Measurements from ENCODE around the gene DGKQ. TPM values are rescaled to one million over a fixed set of nuclear protein-coding genes. Genes with fewer than 3 reads are reported as not detected.
"Not testable (repeated sequence)": the region's sequence is repeated elsewhere in the genome, so short reads cannot be mapped to it uniquely, and the experiment has no call there.

DGKQ gene
- total RNA-seq, 4 donors from 2014 or later, result 4.8 to 10.2 (median 8.1) TPM

DNA sequence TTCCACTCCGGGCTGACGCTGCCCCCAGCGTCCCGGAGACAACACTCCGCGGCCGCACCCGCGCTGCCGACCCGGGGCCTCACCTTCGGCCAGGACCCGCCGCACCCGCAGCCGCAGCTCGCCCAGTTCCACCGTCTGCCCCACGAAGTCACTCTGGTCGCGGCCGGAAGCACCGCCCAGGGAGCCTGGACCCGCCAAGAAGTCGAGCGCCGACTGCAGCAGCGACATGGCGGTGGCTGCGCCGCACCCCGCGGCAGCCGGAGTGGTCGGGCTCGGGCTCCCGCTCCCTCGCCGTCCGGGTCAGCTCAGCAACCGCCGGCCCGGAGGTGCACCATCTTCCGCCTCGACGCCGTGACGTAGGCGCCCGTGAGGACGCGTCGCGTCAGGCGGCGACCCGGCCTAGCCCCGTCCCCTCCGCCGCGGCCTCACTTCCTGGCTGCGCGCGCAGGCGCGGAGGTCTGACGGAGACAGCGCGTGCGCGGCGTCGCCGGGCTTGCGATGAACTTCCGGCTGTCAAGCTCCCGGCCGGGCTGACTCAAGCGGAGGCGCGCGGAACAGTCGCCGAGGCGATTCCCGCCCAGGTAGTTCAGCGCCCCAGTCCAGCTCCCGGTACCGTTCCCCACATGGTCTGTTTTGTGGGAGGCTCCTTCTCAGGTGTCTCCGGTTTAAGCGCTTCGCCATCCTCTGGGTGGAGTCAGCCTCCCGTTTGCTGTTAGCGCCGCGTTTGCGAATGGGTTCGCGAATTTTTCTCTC is 41.2 kb downstream of the DGKQ start, which contains the start of the genes GAK and TMEM175:
Gene GAK (minus strand): TSS at position 357 of the 753 bp plus-strand sequence. CDS start 129 bp downstream, at position 228.
Gene TMEM175 (plus strand): TSS at position 501 of the 753 bp plus-strand sequence. CDS start 15,280 bp downstream, outside the sequence.
- DNase-seq (ENCODE audit: low spot score), result peak; percentile 84
- TF ChIP-seq, protein P1, sequence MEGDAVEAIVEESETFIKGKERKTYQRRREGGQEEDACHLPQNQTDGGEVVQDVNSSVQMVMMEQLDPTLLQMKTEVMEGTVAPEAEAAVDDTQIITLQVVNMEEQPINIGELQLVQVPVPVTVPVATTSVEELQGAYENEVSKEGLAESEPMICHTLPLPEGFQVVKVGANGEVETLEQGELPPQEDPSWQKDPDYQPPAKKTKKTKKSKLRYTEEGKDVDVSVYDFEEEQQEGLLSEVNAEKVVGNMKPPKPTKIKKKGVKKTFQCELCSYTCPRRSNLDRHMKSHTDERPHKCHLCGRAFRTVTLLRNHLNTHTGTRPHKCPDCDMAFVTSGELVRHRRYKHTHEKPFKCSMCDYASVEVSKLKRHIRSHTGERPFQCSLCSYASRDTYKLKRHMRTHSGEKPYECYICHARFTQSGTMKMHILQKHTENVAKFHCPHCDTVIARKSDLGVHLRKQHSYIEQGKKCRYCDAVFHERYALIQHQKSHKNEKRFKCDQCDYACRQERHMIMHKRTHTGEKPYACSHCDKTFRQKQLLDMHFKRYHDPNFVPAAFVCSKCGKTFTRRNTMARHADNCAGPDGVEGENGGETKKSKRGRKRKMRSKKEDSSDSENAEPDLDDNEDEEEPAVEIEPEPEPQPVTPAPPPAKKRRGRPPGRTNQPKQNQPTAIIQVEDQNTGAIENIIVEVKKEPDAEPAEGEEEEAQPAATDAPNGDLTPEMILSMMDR (IDR thresholded peaks at IDR 0.05), result no peak
- ATAC-seq (ENCODE audit: low FRiP score), result peak; percentile 96

DNA sequence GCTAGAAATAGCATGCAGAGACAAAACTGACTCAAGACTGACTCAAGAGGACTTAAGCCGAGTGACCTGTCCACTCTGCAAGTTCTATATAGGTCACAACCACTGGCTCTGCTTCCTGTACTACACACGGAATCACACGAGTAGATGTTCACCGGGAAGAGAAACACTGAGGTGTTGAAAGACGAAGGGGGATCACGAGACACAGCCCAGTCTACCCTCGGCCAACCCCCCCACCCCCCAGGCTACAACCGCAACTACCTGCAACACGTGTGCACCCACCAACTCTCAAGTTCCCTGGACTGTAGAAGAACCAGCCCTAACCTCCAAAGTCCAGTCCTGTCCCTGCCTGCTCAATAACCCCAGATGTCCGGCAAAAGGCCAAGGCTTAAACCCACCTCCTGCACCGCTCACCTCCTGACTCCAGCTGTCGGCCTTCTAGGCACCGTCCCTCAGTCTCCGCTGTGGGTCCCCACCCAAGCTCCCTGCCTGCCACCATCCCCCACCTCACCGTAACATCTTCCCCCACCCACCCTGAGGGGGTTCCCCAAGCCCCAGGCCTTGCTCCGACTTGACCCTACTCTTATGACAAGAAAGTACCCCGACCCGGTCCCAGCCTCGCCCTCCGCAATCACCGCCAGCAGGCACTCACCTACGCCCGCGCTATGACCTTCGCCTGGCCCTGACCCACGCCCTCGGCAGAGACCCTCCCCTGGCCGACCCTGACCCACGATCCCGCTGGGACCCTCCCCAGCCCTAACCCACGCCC is 42.0 kb downstream of the DGKQ start:
- TF ChIP-seq, protein P1 (IDR thresholded peaks at IDR 0.05), result no peak
- no peak for DNase-seq (ENCODE audit: low spot score)
- peak; percentile 11 for ATAC-seq (ENCODE audit: low FRiP score)

DNA sequence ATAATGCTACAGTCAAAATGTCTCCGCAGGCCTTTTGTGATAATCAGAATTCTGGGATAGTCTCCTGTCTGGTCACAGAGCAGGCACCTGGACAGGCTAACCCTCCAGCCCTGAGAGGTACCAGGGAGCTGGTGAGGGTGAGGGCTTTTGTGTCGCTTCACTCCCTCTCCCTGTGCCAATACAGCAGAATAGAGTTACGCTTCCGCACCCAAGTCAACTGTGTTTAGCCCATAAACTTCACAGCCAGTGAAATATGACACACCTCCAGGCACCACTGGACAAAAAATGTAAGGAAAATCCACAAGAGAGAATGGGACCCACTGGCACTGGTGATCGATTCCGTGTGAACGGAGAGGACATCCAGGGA is 42.6 kb downstream of the DGKQ start:
- ATAC-seq (ENCODE audit: low FRiP score), result no peak
- DNase-seq (ENCODE audit: low spot score), result no peak
- TF ChIP-seq, protein P1 (IDR thresholded peaks at IDR 0.05), result no peak

DNA sequence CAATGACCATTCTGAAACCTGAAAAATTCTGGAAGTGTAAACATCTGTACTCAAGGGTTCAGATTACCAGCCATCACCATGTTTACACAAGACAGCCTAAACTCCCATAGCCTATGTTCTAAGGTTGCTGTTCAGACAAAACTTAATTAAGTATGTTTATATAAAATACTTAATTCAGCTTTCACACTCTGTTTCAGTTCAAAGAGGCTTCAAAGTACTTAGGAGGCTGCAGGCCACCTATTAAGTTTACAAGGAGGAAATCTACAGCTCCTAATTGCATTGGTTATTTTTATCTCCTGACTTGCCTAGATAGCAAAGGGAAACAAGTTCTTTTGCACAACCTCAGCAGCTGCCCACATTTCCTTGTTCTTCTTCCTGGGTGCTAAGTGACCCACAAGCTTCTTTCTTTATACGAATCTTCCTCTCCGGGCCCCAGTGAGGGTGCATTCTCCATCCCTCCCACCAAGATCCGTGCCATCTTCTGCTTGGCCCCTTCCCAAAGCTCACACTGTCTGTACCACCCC is 43.3 kb downstream of the DGKQ start:
- DNase-seq (ENCODE audit: low spot score), result no peak
- ATAC-seq (ENCODE audit: low FRiP score), result no peak
- TF ChIP-seq, protein P1 (IDR thresholded peaks at IDR 0.05), result no peak

DNA sequence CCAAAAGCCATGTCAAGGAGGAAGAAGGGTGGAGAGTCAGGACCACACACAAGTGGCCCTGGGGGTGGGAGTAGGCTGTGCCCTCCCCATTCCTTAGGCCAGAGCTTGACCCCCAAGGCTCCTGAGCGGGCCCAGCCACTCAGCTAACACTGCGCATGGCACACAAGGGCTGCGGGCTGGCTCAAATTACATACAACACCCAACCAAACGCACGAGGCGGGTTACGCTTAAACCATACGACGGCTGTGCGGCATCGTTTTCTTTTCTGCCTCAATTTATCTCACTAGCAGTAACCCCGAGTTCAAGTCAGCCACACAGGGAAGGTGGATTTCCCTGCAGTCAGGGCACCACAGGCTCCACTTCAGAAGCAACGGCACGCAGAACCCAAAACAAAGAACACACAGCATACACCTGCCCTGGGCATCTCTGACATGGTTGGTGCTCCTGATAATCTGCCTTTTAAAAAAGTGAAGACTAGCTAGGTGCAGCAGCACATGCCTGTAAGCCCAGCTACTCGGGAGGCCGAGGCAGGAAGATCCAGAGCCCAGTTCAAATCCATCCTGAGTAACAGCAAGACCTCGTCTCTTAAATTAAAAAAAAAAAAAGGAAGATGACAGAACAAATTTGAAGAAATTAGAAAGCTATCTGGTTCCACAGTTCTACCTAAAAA is 44.1 kb downstream of the DGKQ start:
- TF ChIP-seq, protein P1 (IDR thresholded peaks at IDR 0.05), result no peak
- no peak for DNase-seq (ENCODE audit: low spot score)
- ATAC-seq (ENCODE audit: low FRiP score), result no peak

DNA sequence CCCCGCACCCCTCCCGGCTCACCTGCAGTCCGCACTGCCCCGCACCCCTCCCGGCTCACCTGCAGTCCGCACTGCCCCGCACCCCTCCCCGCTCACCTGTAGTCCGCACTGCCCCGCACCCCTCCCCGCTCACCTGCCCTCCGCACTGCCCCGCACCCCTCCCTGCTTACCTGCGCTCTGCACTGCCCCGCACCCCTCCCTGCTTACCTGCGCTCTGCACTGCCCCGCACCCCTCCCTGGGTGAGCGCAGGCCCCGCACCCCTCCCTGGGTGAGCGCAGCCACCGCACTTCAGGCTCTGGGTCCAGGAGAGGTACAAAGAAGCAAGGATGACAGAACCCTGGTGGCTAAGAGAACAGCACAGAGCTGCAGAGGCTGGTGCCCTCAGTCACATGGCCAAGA is 45.8 kb downstream of the DGKQ start:
- DNase-seq (ENCODE audit: low spot score); ATAC-seq (ENCODE audit: low FRiP score): not testable (repeated sequence)

DNA sequence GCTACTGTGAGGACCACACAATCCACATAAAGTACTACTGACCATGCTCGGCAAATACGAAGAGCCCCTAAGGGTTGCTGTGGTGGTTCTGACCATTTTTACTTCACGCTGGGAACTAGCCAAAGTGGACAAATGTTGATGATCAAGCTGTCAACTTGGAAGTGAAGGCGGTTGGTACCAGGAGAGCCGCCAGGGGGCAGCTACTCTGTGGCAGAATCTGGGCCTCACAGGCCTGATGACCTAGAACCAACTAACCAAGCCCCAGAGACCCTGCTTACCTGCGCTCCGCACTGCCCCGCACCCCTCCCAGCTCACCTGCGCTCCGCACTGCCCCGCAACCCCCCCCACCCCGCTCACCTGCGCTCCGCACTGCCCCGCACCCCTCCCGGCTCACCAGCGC is 46.8 kb downstream of the DGKQ start:
- DNase-seq (ENCODE audit: low spot score), result no peak
- ATAC-seq (ENCODE audit: low FRiP score), result no peak

More for the DNA sequence above, 46.8 kb downstream of the DGKQ start:
- TF ChIP-seq, protein P1 (IDR thresholded peaks at IDR 0.05), result no peak

Measured in omental fat pad (tissue), 4 donors.